Adrenal gland (tissue), 5 donors: Measurements from ENCODE around the gene NAV2.

ENCODE experiments used
- CTCF ChIP-seq, 6 experiments: fragments of 450-650 bp in 4 of 6; fragments of 200-600 bp in 2 of 6; sonication (generic) in 1 of 6; IDR thresholded peaks; 1 replicate in 5 of 6; 2 replicates in 1 of 6; pipeline versions ENCODE4 v1.5.1 to v1.8.0; 2016 to 2021; ENCODE audit warnings: antibody characterized with exemption in 6 of 6, mild to moderate bottlenecking in 2 of 6, moderate library complexity in 1 of 6
- POLR2A ChIP-seq, 2 donors: fragments of 450-650 bp; IDR thresholded peaks; one replicate each; pipeline ENCODE4 v1.6.1; 2017; ENCODE audit warnings: antibody characterized with exemption in 2 of 2, mild to moderate bottlenecking in 2 of 2, moderate library complexity in 1 of 2
- donor health status: DM: no; HTN: no; CAD: no.

GRCh38 chr11:19961225-19961624 lies 248.6 kb downstream of the NAV2 start:
- TF ChIP-seq CTCF (IDR thresholded peaks at IDR 0.05) (no peak), POLR2A (IDR thresholded peaks at IDR 0.05) (no peak)
